Endothelial cell of coronary artery (primary cell): ENCODE data around the gene KLHL41. TPM values are rescaled to one million over a fixed set of nuclear protein-coding genes. Genes with fewer than 3 reads are reported as not detected.

Source experiments
- total RNA-seq: library from RNA; depleted of rRNA; stranded (reverse); fragments of >200 nt; gene quantifications from 2 replicates; pipeline ENCODE4 v1.2.3, GENCODE V29; 2014

The KLHL41 gene
- total RNA-seq: 0.09 and 0.19 TPM in 2 replicates

GRCh38 chr2:169509298-169509885 lies at the start of gene KLHL41:
KLHL41 (plus strand) TSS chr2:169509702; CDS start chr2:169509779, 77 bp downstream.

GRCh38 chr2:169479257-169480078 lies 30.0 kb upstream of the KLHL41 start, which contains the start of gene BBS5:
BBS5 (plus strand) TSS chr2:169479494; CDS start chr2:169479554, 60 bp downstream.

DNA sequence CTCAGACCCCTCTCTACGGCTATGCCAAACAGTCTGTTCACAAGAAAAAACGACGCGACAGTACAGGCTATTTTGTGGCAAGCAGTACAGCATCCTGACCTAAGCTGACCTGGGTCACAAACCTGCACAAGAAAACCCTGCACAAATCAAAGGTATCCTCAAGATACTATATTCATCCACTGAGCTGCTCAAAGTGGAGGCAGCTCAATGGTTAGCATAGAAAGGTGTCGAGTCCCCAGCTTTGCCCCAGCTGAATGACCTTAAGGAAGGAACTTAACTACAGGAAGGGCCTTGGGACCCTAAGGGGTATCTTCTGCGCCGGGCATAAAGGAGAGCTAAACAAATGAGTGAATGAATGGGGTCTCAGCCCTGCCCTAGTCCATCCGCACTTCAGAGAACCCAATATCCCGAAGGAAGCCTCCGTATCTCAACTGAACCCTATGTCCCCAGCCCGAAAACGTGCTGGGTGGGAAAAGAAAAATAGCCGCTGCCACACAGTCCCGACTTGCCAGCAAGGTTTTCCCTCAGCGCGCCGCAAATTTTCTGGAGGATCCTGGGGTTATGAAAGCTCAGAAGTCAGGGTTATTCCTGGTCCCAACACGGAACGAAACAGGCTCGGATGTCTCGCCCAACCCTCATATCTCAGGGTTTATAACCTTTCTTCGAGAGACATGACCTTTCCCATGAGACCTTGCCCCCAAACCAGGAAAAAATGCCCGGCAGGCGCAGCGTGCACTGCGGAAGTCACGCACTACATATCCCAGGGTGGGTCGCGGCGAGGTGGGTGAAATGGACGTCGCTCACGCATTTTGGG lies 63.9 kb downstream of the KLHL41 start, which contains the start of gene FASTKD1:
Gene FASTKD1 (minus strand): TSS at position 706 of the 814 bp plus-strand sequence. CDS start 1,836 bp downstream, outside the sequence.

Other genes with a start within 250 kb of the KLHL41 start
- gene LRP2, start 147.2 kb upstream of the KLHL41 start, total RNA-seq: under 0.01 TPM in 1 of 2 replicates, not detected in the other
- gene BBS5, start 30.2 kb upstream of the KLHL41 start, total RNA-seq: 2.2 and 3.9 TPM in 2 replicates
- 19.3 and 23.1 TPM in 2 replicates for gene FASTKD1, start 64.2 kb downstream of the KLHL41 start, total RNA-seq
- gene PPIG, start 74.6 kb downstream of the KLHL41 start, total RNA-seq: 20.9 and 22.8 TPM in 2 replicates
- gene CFAP210, start 184.7 kb downstream of the KLHL41 start, total RNA-seq: not detected in 2 replicates
- 1.4 and 2.3 TPM in 2 replicates for gene PHOSPHO2, start 184.8 kb downstream of the KLHL41 start, total RNA-seq
- 10.4 and 12.1 TPM in 2 replicates for gene KLHL23, start 224.1 kb downstream of the KLHL41 start, total RNA-seq